NCI-H2171 (cell line): ENCODE results near the gene NARS2.
"Not testable (repeated sequence)": the region's sequence is repeated elsewhere in the genome, so short reads cannot be mapped to it uniquely, and the experiment has no call there.

Experiments
- DNase-seq: peaks from one replicate; lab custom pipeline; 2025; lab: John Stamatoyannopoulos, UW

The NARS2 gene

DNA sequence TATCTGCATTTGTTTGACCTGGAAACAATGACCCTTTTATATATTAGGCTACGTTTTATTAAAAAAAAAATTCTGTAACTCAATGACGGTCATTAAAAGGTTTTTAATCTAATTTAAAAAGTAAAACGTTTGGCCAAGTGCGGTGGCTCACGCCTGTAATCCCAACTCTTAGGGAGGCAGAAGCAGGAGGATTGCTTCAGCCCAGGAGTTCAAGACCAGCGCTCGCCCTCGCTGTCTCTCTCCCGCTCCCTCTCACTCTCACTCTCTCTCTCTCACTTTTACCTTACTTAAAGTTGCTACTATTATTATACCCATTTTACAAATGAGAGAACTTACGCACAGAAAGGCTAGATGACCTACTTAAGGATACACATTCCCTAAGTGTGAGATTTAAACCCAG is 814 bp upstream of the NARS2 start:
- no peak for DNase-seq

DNA sequence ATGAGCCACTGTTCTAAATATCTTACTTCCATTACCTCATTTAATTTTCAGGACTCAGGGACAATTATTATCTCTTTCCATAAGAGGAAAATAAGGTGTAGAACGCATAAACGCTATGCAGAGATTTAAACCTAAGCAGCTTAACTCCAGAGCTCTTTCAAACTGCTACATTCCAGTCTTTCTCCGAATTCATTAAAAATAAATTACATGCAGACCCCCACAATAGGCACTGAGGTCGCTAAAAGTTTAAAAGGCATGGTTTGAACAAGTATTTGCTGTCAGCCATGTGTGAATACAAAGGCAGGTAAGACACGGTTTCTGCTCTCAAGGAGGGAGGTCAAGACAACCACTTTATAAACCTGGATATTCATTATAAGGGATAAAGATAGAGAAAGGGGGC is 983 bp downstream of the NARS2 start:
- DNase-seq = no peak

DNA sequence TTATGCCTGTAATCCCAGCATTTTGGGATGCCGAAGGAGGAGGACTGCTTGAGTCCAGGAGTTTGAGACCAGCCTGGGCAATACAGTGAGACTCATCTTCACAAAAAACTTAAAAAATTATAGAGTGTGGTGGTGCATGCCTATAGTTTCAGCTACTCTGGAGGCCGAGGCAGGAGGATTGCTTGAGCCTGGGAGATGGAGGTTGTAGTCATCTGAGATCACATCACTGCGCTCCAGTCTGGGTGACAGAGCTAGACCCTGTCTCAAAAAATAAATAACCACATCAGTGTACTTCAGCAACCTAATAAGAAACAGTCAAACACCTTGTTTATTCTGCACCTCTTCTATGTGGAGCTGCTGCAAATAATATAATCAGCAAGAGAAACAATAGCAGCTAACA is 1.4 kb downstream of the NARS2 start:
- DNase-seq = no peak

DNA sequence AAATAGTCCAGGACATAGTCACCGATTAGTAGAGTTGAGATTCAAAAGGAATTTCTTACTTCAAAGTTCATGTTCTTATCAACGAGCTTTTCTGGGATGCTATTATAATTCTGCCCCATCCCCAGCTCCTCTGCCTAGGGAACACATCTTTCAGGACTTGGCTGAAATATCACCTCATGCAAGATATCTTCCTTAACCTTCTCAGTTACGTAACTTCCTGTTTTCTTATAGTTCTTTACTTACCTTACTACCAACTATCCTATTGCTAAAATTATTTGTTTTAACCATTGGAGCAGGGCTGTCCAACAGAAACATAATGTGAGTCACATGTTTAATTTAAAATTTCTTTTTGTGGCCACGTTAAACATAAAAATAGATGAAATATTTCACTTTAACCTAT is 2.3 kb downstream of the NARS2 start:
- DNase-seq = no peak

DNA sequence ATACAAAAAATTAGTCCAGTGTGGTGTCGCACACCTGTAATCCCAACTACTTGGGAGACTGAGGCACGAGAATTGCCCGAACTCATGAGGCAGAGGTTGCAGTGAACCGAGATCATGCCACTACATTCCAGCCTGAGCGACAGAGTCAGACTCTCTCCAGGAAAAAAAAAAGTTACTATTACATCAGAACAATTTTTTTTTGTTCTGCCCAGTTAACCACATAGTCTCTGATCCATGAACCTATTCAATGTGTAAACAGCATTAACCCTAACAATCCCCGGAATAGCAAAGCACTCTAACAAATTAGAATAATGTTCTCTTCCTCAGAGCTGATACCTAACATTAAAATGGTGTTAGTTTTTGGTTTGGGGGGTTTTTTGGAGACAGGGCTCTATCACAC is 4.6 kb downstream of the NARS2 start:
- no peak for DNase-seq

DNA sequence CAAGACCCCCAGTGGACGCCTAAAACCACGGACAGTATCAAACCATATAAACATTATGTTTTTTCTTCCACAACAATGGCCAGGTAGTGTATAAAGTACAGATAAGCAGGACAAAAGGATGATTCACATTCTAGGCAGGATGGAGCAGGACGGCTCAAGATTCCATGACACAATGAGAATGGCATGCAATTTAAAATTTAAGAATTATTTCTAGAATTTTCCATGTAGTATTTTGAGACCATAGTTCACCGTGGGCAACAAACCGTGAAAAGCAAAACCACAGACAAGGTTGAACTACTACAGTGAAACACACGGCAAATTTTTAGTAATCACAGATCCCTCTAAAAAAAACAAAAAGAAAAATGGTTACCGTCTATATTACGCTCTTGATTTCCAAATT is 7.5 kb downstream of the NARS2 start:
- no peak for DNase-seq

DNA sequence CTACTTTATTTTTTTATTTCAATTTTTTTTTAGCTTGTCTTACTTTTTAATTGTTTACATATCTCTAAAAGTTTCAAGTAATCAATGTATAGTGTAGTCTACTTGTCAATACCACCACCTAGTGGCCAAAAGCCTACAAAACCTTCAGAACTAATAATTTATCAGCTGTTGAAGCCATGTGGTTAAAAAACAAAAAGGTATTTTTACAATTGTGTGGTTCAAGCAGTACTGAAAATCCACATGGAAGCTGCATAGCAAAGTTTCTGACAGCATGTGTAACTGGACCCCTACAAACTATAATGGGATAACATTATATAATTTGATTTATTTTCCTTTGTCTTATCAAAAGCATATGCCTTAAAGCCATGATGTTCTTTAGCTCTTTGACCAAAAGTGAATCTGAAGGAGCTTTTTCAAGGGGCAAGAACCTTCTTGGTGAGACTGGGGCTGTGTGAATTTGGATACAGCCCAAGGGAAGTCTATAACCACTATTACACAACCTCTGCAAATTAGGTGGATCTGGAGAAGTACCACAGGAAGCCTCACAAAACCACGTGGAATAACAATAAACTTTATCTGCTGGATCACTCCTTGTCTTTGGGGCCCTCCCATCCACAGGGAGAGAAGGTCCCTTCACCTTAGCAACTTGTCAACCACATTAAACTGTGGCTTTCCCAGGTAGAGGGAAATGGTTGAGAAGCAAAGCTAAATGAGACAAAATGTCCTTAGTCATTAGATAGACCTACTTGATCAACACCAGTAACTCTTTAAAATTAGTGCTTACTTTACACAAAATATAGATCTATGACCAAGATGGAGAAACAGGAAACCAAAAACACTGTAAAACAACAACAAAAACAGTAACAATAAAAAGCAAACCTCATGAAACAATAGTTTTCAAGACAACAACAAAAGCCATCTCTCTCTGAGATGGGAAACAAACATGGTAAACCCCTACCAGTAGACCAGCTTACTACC is 9.9 kb downstream of the NARS2 start:
- DNase-seq = peak; percentile 41

DNA sequence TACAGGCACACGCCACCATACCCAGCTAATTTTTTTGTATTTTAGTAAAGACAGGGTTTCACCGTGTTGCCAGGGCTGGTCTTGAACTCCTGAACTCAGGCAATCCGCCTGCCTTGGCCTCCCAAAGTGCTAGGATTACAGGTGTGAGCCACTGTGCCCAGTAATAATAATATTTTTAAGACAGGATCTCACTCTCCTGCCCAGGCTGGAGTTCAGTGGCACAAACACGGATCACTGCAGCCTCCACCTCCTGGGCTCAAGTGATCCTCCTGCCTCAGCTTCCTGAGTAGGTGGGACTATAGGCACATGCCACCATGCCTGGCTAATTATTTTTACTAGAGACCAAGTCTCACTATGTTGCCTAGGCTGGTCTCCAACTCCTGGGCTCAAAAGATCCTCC is 10.6 kb downstream of the NARS2 start:
- not testable (repeated sequence) for DNase-seq

DNA sequence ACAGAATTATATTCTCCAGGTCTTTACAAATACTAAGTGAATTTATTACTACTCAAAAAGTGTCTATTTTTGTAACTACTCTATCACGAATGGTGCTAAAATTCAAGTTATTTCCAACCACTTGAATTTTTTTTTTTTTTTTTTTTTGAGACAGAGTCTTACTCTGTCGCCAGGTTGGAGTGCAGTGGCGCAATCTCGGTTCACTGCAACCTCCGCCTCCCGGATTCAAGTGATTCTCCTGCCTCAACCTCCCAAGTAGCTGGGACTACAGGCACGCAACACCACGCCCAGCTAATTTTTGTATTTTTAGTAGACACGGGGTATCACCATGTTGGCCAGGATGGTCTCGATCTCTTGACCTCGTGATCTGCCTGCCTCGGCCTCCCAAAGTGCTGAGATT is 11.6 kb downstream of the NARS2 start:
- DNase-seq = not testable (repeated sequence)

DNA sequence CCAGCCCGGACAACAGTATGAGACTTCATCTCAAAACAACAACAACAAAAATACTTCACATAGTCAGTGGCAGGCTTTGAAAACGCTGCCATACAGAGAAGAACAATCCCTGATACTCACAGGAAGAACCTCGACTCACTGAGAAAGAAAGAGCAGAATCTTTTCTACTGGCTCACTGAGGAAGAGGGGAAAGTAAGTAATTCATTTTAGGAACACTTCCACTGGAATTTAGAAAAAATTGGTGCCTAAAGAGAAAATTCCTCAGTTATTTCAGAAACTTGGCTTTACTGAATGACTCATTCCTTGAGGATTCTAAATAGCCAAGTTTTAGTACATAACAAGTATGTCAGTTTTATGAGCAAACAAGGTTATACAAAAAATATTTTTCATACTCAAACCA is 12.3 kb downstream of the NARS2 start:
- DNase-seq = no peak

DNA sequence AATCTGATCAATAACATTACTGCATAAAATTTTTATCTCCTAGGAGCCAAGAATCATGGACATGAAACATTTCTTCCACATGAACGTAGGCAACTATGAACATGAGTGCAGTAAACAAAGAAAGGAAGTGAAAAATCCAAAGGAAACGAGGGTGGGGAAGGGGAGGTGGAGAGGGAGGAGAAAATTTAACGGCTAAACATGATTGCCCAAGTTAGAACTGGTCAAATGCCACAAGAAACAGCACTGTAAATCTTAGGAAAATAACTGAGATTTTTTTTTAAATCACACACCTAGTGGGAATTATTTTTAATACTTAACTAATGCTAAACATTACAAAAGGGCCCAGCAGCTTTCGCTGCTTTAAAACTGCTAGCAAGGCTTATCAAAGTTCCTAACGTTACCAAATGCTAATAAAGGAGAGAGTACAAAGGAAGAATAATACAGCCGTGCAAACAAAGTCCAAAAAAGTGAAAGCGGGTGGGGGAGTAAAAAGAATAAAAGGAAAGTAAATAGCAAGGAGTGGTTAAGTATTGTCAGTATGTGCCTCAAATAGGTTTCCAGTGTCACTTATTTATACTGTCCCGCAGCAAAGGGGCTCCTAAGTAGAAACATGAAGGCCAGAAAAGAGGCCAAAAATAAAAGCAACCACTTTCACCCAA is 13.7 kb downstream of the NARS2 start:
- no peak for DNase-seq

DNA sequence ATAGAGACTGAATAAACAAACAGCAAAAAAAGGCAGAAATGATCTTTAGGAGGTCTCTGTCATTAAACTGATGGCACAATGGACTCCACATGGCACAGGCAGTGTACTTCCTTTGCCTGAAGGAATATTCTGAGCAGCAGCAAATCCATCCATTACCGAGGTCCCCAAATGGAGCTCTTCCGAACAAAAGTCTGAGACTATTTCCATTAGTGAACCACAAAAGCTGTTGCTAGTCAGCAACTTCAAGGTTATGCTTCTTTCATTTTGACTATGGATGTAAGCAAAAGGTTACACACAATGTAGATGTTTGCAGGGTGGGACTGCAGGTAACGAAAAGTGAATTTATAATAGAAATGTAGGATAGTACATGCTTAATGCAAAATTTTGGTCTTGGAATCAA is 14.5 kb downstream of the NARS2 start:
- no peak for DNase-seq

DNA sequence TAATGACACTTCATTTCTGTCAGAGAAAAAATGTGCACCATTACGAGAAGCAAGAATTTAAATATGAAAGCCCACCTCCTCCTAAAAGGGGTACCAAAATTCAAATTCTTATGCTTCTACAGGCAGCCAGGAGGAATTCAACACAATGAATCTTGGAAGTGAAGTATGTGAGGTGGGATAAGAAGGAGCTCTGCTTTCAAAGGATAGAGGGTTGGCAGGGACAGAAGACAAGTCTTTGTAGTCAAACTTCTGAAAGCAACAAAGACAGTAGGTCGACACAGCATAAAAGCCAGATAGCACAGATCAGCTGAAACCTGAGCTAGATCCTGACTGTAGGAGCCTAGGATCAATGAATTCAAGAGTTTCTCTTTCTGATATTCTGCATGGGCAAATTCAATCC is 17.4 kb downstream of the NARS2 start:
- no peak for DNase-seq

DNA sequence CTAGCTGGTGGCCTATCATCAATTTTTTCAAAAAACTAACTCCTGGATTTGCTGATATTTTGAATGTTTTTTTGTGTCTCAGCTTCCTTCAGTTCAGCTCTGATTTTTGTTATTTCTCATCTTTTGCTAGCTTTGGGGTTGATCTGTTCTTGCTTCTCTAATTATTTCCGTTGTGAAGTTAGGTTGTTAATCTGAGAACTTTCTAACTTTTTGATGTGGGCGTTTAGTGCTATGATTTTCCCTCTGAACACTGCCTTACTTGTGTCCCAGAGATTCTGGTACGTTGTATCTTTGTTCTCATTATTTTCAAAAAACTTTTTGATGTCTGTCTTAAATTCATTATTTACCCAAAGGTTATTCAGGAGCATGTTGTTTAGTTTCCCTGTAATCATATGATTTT is 19.1 kb downstream of the NARS2 start:
- no peak for DNase-seq

DNA sequence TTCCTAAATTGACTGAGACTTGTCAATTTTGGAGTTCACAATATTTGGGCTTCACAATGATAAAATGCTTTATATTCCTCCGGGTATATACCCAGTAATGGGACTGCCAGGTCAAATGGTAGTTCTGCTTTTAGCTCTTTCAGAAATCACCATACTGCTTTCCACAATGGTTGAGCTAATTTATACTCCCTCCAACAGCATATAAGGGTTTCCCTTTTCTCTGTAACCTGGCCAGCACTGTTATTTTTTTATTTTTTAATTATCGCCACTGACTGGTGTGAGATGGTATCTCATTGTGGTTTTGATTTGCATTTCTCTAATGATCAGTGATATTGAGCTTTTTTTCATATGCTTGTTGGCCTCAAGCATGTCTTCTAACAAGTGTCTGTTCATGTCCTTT is 21.8 kb downstream of the NARS2 start:
- DNase-seq = no peak

DNA sequence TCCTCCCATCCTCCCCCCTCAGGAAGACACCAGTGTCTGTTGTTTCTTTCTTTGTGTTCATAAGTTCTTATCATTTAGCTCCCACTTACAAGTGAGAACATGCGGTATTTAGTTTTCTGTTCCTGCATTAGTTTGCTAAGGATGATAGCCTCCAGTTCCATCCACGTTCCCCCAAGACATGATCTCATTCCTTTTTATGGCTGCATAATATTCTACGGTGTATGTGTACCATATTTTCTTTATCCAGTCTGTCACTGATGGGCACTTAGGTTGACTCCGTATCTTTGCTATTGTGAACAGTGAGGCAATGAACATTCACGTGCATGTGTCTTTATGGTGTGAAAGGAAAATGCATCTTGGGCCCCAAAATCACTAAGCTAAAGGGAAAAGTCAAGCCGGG is 22.5 kb downstream of the NARS2 start:
- DNase-seq = not testable (repeated sequence)

DNA sequence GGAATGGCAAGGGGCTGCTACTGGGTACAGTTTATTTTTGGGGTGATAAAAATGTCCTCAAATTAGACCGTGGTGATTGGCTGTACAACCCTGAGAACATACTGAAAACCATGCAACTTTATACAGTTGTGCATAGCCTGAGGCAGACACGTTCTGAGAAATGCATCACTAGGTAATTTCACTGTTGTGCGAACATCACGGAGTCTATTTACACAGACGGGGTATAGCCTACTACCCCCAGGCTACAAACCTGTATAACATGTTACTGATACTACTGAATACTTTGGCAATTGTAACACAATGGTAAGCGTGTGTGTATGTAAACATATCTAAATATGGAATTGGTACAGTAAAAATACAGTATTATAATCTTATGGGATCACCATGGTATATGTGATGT is 23.6 kb downstream of the NARS2 start:
- DNase-seq = no peak

DNA sequence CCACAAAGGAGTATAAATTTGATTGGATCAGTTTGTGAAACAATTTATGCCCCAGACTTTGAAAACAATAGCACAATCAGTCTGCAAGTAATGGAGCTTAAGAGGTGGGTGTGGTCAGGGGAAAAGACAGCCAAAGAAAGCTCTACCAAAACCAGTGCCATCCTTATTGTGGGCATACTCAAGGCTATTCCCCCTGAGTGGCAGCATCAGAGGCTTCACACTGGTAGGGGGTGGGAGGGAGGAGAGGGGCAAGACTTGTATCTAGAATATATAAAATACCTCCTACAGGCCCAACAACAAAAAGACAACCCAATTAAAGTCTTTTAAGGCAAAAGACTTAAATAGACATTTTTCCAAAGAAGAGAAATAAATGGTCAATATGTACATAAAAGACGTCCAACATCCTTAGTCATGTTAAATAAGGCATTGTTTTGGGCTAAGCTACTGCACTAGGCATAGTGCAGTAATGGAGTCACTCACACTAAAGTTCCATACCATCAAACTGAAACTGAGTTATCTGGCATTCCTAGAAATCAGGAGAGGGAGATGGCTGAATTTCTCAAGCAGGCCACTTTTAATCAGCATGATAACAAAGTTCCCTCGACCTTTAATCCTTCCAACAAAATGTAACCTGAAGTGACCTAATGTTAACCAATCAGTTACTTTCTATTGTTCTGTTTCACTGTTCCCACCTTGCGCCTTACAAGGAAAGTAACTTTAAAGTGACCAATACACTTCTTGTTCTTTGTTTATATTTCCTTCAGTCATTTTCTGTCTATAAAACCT is 24.8 kb downstream of the NARS2 start:
- DNase-seq = no peak

DNA sequence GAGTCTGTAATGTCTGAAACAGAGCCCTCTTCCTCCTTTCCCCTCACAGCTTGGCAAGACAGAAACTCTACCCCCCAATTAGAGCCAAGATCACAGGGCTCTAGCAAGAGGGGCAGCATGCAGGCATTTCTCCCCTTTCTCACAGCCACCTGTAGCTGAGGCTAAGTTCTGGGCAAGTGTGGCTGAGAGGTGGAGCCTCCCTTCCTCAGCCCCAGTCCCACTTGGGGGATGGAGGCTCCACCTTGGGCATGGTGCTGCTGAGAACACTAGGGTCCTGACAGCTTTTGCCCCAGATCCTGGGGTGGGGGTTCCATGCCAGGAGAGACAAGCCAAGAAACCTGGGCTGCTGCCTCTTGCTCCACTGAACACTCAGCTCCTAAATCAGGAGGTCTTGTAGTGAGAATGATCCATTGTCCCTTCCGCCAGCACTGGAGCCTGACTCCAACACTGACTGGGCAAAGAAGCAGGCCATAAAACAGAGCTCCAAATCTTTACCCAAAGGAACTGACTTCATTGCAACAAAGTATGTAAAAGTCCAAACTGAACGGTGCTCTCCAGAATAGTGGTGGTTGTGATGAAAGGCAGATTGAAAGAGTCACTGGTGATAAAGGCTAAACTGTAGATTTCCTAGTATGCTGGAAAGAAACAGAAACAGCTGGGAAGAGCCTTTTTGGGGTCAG is 25.6 kb downstream of the NARS2 start:
- DNase-seq = no peak

DNA sequence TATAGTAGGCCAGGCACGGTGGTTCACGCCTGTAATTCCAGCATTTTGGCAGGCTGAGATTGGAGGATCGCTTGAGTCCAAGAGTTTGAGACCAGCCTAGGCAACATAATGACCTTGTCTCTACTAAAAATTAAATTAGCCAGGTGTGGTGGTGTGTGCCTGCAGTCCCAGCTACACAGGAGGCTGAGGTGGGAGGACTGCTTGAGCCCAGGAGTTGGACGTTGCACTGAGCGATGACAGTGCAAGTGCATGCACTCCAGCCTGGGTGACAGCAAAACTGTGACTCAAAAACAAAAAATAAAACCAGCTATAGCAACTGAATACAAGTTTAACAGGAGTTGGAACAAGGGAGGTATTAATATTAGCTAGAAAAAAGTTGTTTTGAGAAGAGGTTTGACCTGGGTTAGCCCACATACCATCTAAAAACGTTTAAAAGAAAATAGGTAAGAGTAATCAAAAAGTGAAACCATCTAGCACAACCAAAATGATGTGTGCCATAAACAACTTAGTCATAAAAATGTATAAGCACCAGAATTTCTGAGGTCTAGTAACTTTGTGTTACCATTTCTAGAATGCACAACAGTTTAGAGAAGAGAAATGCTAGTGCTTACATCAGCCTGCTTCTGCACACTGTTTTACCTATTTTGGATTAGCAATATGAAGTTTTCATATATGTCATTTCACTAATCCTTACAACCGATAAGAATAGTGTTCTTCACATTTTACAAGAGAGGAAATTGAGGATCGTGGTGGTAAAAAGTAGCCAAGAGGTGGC is 26.5 kb downstream of the NARS2 start:
- DNase-seq = no peak

DNA sequence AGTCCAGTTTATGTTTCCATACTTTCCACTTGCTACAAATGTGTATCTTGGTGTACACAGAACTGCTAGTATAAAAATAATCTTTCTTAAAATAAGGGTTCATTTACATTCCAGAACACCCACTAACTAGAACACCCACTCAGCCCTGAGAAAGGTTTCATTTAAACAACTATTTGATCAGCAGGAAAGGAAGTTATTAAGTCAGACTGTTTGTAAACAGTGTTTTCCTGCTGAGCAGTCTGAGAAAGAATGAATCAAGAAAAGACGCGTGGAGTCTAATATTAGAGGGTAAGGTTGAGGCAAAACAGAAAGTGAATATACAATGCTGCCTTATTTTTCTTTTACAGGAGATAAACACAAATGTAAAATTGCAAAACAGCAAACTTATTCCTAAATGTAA is 32.7 kb downstream of the NARS2 start:
- DNase-seq = no peak
